ENCODE measurements around the gene SLC35D1.

The SLC35D1 gene

DNA sequence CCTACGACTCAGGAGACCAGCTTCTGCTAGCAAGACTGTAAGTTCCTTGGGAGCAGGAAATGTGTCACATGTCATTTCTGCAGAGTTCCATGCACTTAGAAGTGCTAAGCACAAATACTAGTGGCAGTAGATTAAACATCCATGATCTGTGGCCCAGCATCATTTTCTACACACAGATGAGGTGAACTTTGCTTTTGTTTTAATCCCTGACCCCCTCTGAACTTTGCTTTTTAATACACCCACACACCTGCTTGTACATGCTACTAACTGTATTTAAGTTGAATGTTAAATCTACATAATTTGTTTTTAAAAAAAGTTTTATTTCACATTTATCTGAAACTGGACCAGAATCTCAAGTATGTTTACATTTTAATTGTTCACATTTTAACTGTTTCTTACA, 24.5 kb downstream of the SLC35D1 start:
- no peak overlapping the region for H3K4me3 ChIP-seq (ENCODE audit: low read length, poor library complexity, severe bottlenecking)
- H3K4me2 ChIP-seq (ENCODE audit: low read depth, low read length, poor library complexity, severe bottlenecking): no peak overlapping the region
- H3K79me2 ChIP-seq (ENCODE audit: insufficient read depth, low read length): no peaks in the 10 kb centered on the region
- H3K4me1 ChIP-seq (ENCODE audit: insufficient read depth, low read length, poor library complexity, severe bottlenecking): no peaks in the 10 kb centered on the region
- no peaks in the 10 kb centered on the region for H3K27me3 ChIP-seq (ENCODE audit: insufficient read depth, low read length, poor library complexity, severe bottlenecking)
- no peaks in the 10 kb centered on the region for H4K20me1 ChIP-seq (ENCODE audit: insufficient read depth, low read length, poor library complexity, severe bottlenecking)
- H2AFZ ChIP-seq (ENCODE audit: low read length): no peak overlapping the region
- H3K9me3 ChIP-seq (ENCODE audit: insufficient read depth, low read depth, low read length): no peaks in the 10 kb centered on the region
- no peaks in the 10 kb centered on the region for H3K9me2 ChIP-seq (replicated peaks; ENCODE audit: low read depth, low read length)
- H3K9ac ChIP-seq (ENCODE audit: low read depth, low read length, poor library complexity, severe bottlenecking): no peak overlapping the region
- no peak for TF ChIP-seq EZH2phosphoT487 (IDR thresholded peaks at IDR 0.05; ENCODE audit: borderline replicate concordance)
- TF ChIP-seq, protein P1, sequence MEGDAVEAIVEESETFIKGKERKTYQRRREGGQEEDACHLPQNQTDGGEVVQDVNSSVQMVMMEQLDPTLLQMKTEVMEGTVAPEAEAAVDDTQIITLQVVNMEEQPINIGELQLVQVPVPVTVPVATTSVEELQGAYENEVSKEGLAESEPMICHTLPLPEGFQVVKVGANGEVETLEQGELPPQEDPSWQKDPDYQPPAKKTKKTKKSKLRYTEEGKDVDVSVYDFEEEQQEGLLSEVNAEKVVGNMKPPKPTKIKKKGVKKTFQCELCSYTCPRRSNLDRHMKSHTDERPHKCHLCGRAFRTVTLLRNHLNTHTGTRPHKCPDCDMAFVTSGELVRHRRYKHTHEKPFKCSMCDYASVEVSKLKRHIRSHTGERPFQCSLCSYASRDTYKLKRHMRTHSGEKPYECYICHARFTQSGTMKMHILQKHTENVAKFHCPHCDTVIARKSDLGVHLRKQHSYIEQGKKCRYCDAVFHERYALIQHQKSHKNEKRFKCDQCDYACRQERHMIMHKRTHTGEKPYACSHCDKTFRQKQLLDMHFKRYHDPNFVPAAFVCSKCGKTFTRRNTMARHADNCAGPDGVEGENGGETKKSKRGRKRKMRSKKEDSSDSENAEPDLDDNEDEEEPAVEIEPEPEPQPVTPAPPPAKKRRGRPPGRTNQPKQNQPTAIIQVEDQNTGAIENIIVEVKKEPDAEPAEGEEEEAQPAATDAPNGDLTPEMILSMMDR (conservative IDR thresholded peaks at IDR 0.05; ENCODE audit: low read length): no peak
- H3F3A ChIP-seq (ENCODE audit: low read depth): no peaks in the 10 kb centered on the region
- H3K36me3 ChIP-seq (ENCODE audit: insufficient read depth, low read length): peaks cover 39% of the 10 kb centered on the region

DNA sequence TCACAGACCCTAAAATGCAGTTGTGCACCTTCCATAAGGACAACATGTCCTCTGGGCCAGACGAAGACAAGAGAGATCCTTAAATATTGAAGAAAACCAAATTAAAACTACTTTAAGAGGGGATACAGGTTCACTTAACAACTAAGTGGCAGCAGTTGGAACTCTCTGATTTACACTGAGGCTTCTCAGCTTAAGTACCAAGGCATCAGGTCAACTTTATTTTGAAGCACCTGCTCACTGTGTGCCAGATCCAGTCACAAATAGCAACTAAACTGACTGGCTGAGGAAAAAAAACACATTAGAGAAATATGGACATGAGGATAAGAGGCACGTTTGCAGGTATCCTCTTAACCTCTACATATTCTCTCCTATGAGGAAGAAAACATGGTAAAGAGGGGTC, 33.2 kb downstream of the SLC35D1 start:
- no peak overlapping the region for H3K4me2 ChIP-seq (ENCODE audit: low read depth, low read length, poor library complexity, severe bottlenecking)
- no peak overlapping the region for H3K4me3 ChIP-seq (ENCODE audit: low read length, poor library complexity, severe bottlenecking)
- peaks cover 51% of the 10 kb centered on the region; the same call in 1 of the 2 replicates for H3K36me3 ChIP-seq (ENCODE audit: insufficient read depth, low read length)
- H3F3A ChIP-seq (ENCODE audit: low read depth): no peaks in the 10 kb centered on the region
- H3K4me1 ChIP-seq (ENCODE audit: insufficient read depth, low read length, poor library complexity, severe bottlenecking): no peaks in the 10 kb centered on the region
- H3K9ac ChIP-seq (ENCODE audit: low read depth, low read length, poor library complexity, severe bottlenecking): no peak overlapping the region
- TF ChIP-seq EZH2phosphoT487 (IDR thresholded peaks at IDR 0.05; ENCODE audit: borderline replicate concordance): no peak
- TF ChIP-seq, protein P1 (conservative IDR thresholded peaks at IDR 0.05; ENCODE audit: low read length): no peak
- no peak overlapping the region for H2AFZ ChIP-seq (ENCODE audit: low read length)
- H3K9me3 ChIP-seq (ENCODE audit: insufficient read depth, low read depth, low read length): no peaks in the 10 kb centered on the region
- no peaks in the 10 kb centered on the region for H3K27me3 ChIP-seq (ENCODE audit: insufficient read depth, low read length, poor library complexity, severe bottlenecking)
- no peaks in the 10 kb centered on the region for H4K20me1 ChIP-seq (ENCODE audit: insufficient read depth, low read length, poor library complexity, severe bottlenecking)
- H3K79me2 ChIP-seq (ENCODE audit: insufficient read depth, low read length): no peaks in the 10 kb centered on the region
- H3K9me2 ChIP-seq (replicated peaks; ENCODE audit: low read depth, low read length): no peaks in the 10 kb centered on the region

DNA sequence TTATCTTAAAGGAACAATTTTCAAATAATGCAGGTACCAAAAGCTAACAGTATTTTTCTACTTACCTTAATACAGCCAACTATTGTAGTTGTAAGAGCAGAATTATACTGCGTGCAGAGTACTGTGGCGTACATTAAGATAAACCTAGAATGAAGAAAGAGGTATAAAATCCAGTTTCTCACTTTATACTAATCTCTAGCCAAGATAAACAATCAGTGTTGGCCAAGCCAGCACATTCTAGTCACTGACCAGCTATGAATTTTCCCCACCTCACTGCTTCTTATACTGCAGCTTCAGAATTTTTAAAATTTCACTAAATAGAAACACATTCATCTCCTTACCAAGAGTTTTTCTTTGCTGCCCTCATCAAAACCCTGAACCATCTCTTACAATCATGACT, 33.6 kb downstream of the SLC35D1 start:
- no peaks in the 10 kb centered on the region for H3K27me3 ChIP-seq (ENCODE audit: insufficient read depth, low read length, poor library complexity, severe bottlenecking)
- no peak for TF ChIP-seq EZH2phosphoT487 (IDR thresholded peaks at IDR 0.05; ENCODE audit: borderline replicate concordance)
- TF ChIP-seq, protein P1 (conservative IDR thresholded peaks at IDR 0.05; ENCODE audit: low read length): no peak
- H3K9me2 ChIP-seq (replicated peaks; ENCODE audit: low read depth, low read length): no peaks in the 10 kb centered on the region
- H3K9me3 ChIP-seq (ENCODE audit: insufficient read depth, low read depth, low read length): no peaks in the 10 kb centered on the region
- H3K4me2 ChIP-seq (ENCODE audit: low read depth, low read length, poor library complexity, severe bottlenecking): no peak overlapping the region
- H3K4me1 ChIP-seq (ENCODE audit: insufficient read depth, low read length, poor library complexity, severe bottlenecking): no peaks in the 10 kb centered on the region
- peaks cover 48% of the 10 kb centered on the region; the same call in 1 of the 2 replicates for H3K36me3 ChIP-seq (ENCODE audit: insufficient read depth, low read length)
- no peaks in the 10 kb centered on the region for H4K20me1 ChIP-seq (ENCODE audit: insufficient read depth, low read length, poor library complexity, severe bottlenecking)
- no peak overlapping the region for H3K9ac ChIP-seq (ENCODE audit: low read depth, low read length, poor library complexity, severe bottlenecking)
- H2AFZ ChIP-seq (ENCODE audit: low read length): no peak overlapping the region
- H3K79me2 ChIP-seq (ENCODE audit: insufficient read depth, low read length): no peaks in the 10 kb centered on the region
- H3F3A ChIP-seq (ENCODE audit: low read depth): no peaks in the 10 kb centered on the region
- H3K4me3 ChIP-seq (ENCODE audit: low read length, poor library complexity, severe bottlenecking): no peak overlapping the region

Data from Loucy (cell line).